IMR-90 (cell line): Measurements from ENCODE around the gene MAP3K5. TPM values are rescaled to one million over a fixed set of nuclear protein-coding genes. Genes with fewer than 3 reads are reported as not detected.

Experiments
- ATAC-seq: fragments of 200-7000 bp; cut with Tn5 transposase; 2 replicates; pipeline ENCODE4 v1.9.1; 2020; ENCODE audit warnings: low read depth, mild to moderate bottlenecking, moderate library complexity
- BruUV-seq: library from RNA; stranded (reverse); fragments of 400-500 nt; replicated peaks from 2 replicates; lab custom pipeline; 2021; lab: Mats Ljungman, UMichigan
- CTCF ChIA-PET: fragments of 300-600 bp; formaldehyde crosslinking; extraction: SDS; loops from one replicate; lab custom pipeline; 2021; ENCODE audit warnings: antibody characterized with exemption; lab: Yijun Ruan, JAX
- POLR2A ChIA-PET: fragments of 300-600 bp; sonication (Branson Sonifier 250); formaldehyde crosslinking; loops from one replicate; lab custom pipeline; 2022; ENCODE audit warnings: antibody characterized with exemption; ENCODE audit not compliant: unreplicated experiment; lab: Charles Lee
- DNase-seq: peaks from one replicate; pipeline ENCODE4 v3.0.0; 2013
- H2AFZ ChIP-seq: replicated peaks from 2 replicates; pipeline ENCODE3; 2013; ENCODE audit warnings: low read length, mild to moderate bottlenecking; ENCODE audit not compliant: poor library complexity
- H2AK5ac ChIP-seq: 2 replicates; pipeline ENCODE4 v1.6.1; 2013; ENCODE audit warnings: low read depth, low read length, inconsistent platforms
- H2AK9ac ChIP-seq: replicated peaks from 2 replicates; pipeline ENCODE3; 2013; ENCODE audit warnings: mild to moderate bottlenecking, low read depth, low read length, moderate library complexity; ENCODE audit not compliant: poor library complexity
- H2BK120ac ChIP-seq: 2 replicates; pipeline ENCODE4 v1.6.1; 2013; ENCODE audit warnings: low read depth, low read length, inconsistent platforms
- H2BK15ac ChIP-seq: 3 replicates; pipeline ENCODE4 v1.6.1; 2013; ENCODE audit warnings: low read depth, low read length, inconsistent platforms
- H2BK20ac ChIP-seq: 2 replicates; pipeline ENCODE4 v1.6.1; 2013; ENCODE audit warnings: low read depth, mild to moderate bottlenecking, inconsistent platforms, low read length, moderate library complexity
- H2BK5ac ChIP-seq: 2 replicates; pipeline ENCODE4 v1.6.1; 2013; ENCODE audit warnings: mild to moderate bottlenecking, low read depth, low read length, inconsistent platforms; ENCODE audit not compliant: poor library complexity, severe bottlenecking
- H3K14ac ChIP-seq: replicated peaks from 2 replicates; pipeline ENCODE4 v1.6.1; 2013; ENCODE audit warnings: low read depth, low read length, inconsistent platforms
- H3K18ac ChIP-seq: 2 replicates; pipeline ENCODE4 v1.6.1; 2013; ENCODE audit warnings: low read depth, low read length, control low read depth
- H3K23ac ChIP-seq: 2 replicates; pipeline ENCODE4 v1.6.1; 2013; ENCODE audit warnings: low read depth, low read length, inconsistent platforms
- H3K27ac ChIP-seq: 2 replicates; pipeline ENCODE4 v1.5.1; 2013; ENCODE audit warnings: mild to moderate bottlenecking, control low read depth, low read length; ENCODE audit not compliant: insufficient read depth
- H3K27me3 ChIP-seq: 2 replicates; pipeline ENCODE4 v1.6.1; 2013; ENCODE audit warnings: low read length; ENCODE audit not compliant: control insufficient read depth, insufficient read depth
- H3K36me3 ChIP-seq: 2 replicates; pipeline ENCODE4 v1.6.1; 2013; ENCODE audit warnings: low read length, mixed read lengths; ENCODE audit not compliant: control insufficient read depth, insufficient read depth
- H3K4ac ChIP-seq: 2 replicates; pipeline ENCODE4 v1.6.1; 2013; ENCODE audit warnings: low read depth, low read length, inconsistent platforms
- H3K4me1 ChIP-seq: 2 replicates; pipeline ENCODE4 v1.6.1; 2013; ENCODE audit warnings: low read length, mixed read lengths; ENCODE audit not compliant: control insufficient read depth, insufficient read depth
- H3K4me2 ChIP-seq: 2 replicates; pipeline ENCODE4 v1.6.1; 2013; ENCODE audit warnings: low read depth, mild to moderate bottlenecking, control low read depth, low read length, moderate library complexity
- H3K4me3 ChIP-seq: 2 replicates; pipeline ENCODE4 v1.5.1; 2013; ENCODE audit warnings: low read depth, mild to moderate bottlenecking, control low read depth, low read length, moderate library complexity; ENCODE audit not compliant: insufficient read depth
- H3K56ac ChIP-seq: 2 replicates; pipeline ENCODE4 v1.6.1; 2013; ENCODE audit warnings: low read length, inconsistent platforms; ENCODE audit not compliant: insufficient read depth; ENCODE audit errors: extremely low read depth
- H3K79me1 ChIP-seq, 2 experiments: 2 replicates each; pipeline ENCODE4 v1.6.1; 2013; ENCODE audit warnings: low read length in 2 of 2, inconsistent platforms in 1 of 2, low read depth in 1 of 2
- H3K9ac ChIP-seq: 2 replicates; pipeline ENCODE4 v1.6.1; 2013; ENCODE audit warnings: low read depth, low read length, control low read depth
- H3K9me1 ChIP-seq: 2 replicates; pipeline ENCODE4 v1.6.1; 2013; ENCODE audit warnings: low read length, inconsistent platforms; ENCODE audit not compliant: insufficient read depth
- H3K9me3 ChIP-seq: 2 replicates; pipeline ENCODE4 v1.6.1; 2013; ENCODE audit warnings: low read length; ENCODE audit not compliant: control insufficient read depth, insufficient read depth
- H4K20me1 ChIP-seq: 2 replicates; pipeline ENCODE4 v1.6.1; 2013; ENCODE audit warnings: low read length, inconsistent platforms; ENCODE audit not compliant: insufficient read depth
- H4K5ac ChIP-seq: 2 replicates; pipeline ENCODE4 v1.6.1; 2013; ENCODE audit warnings: mild to moderate bottlenecking, low read depth, low read length, control low read depth
- H4K8ac ChIP-seq, 2 experiments: 2 replicates each; pipeline ENCODE4 v1.6.1; 2013; ENCODE audit warnings: low read depth in 2 of 2, low read length in 2 of 2, control low read depth in 1 of 2, inconsistent platforms in 1 of 2
- H4K91ac ChIP-seq: 2 replicates; pipeline ENCODE4 v1.6.1; 2013; ENCODE audit warnings: low read depth, low read length, inconsistent platforms; ENCODE audit not compliant: insufficient read depth
- BHLHE40 ChIP-seq: fragments of 150-350 bp; IDR thresholded peaks from 2 replicates; pipeline ENCODE4 v1.6.1; 2016; ENCODE audit warnings: mild to moderate bottlenecking, low read depth, low read length
- CEBPB ChIP-seq: IDR thresholded peaks from 2 replicates; pipeline ENCODE4 v1.6.1; 2012; ENCODE audit warnings: low read depth, low read length, improper control_type of control experiment
- CHD1 ChIP-seq: IDR thresholded peaks from 2 replicates; pipeline ENCODE4 v1.6.1; 2012; ENCODE audit warnings: low read depth, low read length, improper control_type of control experiment
- MAFK ChIP-seq: IDR thresholded peaks from 2 replicates; pipeline ENCODE4 v1.6.1; 2012; ENCODE audit warnings: low read depth, low read length, improper control_type of control experiment
- MAZ ChIP-seq: IDR thresholded peaks from 2 replicates; pipeline ENCODE4 v1.6.1; 2012; ENCODE audit warnings: low read depth, mild to moderate bottlenecking, low read length, improper control_type of control experiment, moderate library complexity, borderline replicate concordance
- MXI1 ChIP-seq: IDR thresholded peaks from 2 replicates; pipeline ENCODE4 v1.6.1; 2012; ENCODE audit warnings: low read depth, mild to moderate bottlenecking, low read length, moderate library complexity, borderline replicate concordance
- RAD21 ChIP-seq: IDR thresholded peaks from 2 replicates; pipeline ENCODE4 v1.6.1; 2012; ENCODE audit warnings: low read length, improper control_type of control experiment
- RFX5 ChIP-seq: IDR thresholded peaks from 2 replicates; pipeline ENCODE4 v1.8.0; 2012; ENCODE audit warnings: low read depth, mild to moderate bottlenecking, low read length, moderate library complexity
- WGBS, 2 experiments: methylation state at CpG; one replicate each; pipeline versions ENCODE4 v1.1.5 to v1.1.7; 2013; ENCODE audit warnings: missing lambda C conversion rate in 2 of 2; ENCODE audit not compliant: insufficient read length in 1 of 2; ENCODE audit errors: extremely low coverage in 2 of 2; 5-methylcytosine and 5-hydroxymethylcytosine counted together
- dilution Hi-C: fragments of 300-500 bp; cut with HindIII; formaldehyde crosslinking; loops from one replicate; pipeline ENCODE4 v1.14.3; 2018; ENCODE audit warnings: low sequenced_read_pairs; ENCODE audit not compliant: unreplicated experiment
- in situ Hi-C: fragments of 300-500 bp; cut with MboI; formaldehyde crosslinking; loops from 3 replicates; pipeline ENCODE4 v1.14.3; 2019; ENCODE audit warnings: low sequenced_read_pairs, inconsistent platforms, mixed read lengths
- intact Hi-C: fragments of 100-400 bp; cut with micrococcal nuclease; formaldehyde crosslinking; loops from 2 replicates; pipeline ENCODE4 v1.10.0; 2022
- polyA plus RNA-seq, 3 experiments: library from polyadenylated mRNA; depleted of rRNA; stranded (reverse); fragments of >200 nt; gene quantifications; 2 replicates each; pipeline ENCODE4 v1.2.3, GENCODE V29; 2012; ENCODE audit warnings: low replicate concordance in 1 of 3
- total RNA-seq: library from RNA; depleted of rRNA; stranded (reverse); fragments of >200 nt; gene quantifications from 2 replicates; pipeline ENCODE4 v1.2.3, GENCODE V29; 2012
- TF ChIP-seq, protein P1 (sequence below): fragments of 150-350 bp; IDR thresholded peaks from 2 replicates; pipeline ENCODE4 v1.6.1; 2017; ENCODE audit warnings: mild to moderate bottlenecking, antibody characterized with exemption, low read length, low read depth
- TF ChIP-seq, protein P2 (sequence below): conservative IDR thresholded peaks from 2 replicates; pipeline ENCODE4 v1.5.1; 2012; ENCODE audit warnings: mild to moderate bottlenecking, low read depth, low read length, improper control_type of control experiment

Gene MAP3K5
- total and polyA plus RNA-seq, 2 of the 4 experiments (the other 2 are of a cell fraction) = 5.4 to 17.6 TPM

DNA sequence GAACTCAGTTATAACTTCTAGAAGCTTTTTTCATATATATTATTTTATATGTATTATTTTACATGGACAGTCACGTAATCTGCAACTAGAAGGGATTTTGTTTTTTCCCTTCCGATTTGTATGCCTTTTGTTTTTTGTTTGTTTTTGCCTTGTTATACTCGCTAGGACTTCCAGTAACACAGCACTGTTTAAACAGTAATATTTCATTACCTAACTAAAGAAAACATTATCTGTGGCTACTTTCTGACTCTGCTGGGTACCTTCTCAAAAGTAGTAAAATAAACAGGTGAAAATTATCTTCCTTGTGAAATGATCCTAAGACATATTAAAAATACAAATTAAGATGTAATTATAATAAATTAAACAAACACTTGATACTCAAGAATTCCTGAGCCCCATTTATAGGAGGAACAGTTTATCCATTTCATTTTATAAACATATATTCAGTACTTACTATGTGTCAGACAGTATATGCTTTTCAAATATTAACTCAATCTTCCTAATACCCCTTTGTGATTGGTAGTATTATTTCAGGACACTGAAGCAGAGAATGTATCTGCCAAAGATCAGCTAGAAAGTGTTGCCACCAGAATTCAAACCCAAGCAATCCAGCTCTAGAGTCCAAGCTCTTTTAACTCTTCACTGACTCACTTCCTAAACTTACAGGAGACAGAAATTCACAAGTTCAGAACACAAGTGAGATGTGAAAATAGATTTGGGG is 65.3 kb downstream of the MAP3K5 start:
- no peaks in the 10 kb centered on the region for H3K27me3 ChIP-seq

More for the DNA sequence above, 65.3 kb downstream of the MAP3K5 start:
- Histone ChIP-seq H3K14ac (no peak overlapping the region), H3K4me2 (no peak overlapping the region), H3K18ac (no peak overlapping the region), H3K4me1 (peaks cover 5% of the 10 kb centered on the region), H4K5ac (no peak overlapping the region), H2BK15ac (no peak overlapping the region), H3K27ac (no peak overlapping the region), H4K91ac (no peak overlapping the region), H3K9ac (no peak overlapping the region), H3K23ac (no peak overlapping the region), H3K79me1 (peaks cover 32 to 65% of the 10 kb centered on the region in 2 experiments), H2BK5ac (no peak overlapping the region), H3K36me3 (no peaks in the 10 kb centered on the region), H2AK9ac (no peak overlapping the region), H2BK20ac (no peak overlapping the region), H2AK5ac (no peak overlapping the region), H3K56ac (no peak overlapping the region), H2AFZ (no peak overlapping the region), H2BK120ac (no peak overlapping the region), H4K8ac (no peak overlapping the region), H3K9me1 (0 out of 2 replicates have a peak, but pooled peaks cover 3% of the 10 kb centered on the region), H3K4ac (no peak overlapping the region), H3K9me3 (no peaks in the 10 kb centered on the region), H3K4me3 (no peak overlapping the region), H4K20me1 (peaks cover 12% of the 10 kb centered on the region; the same call in 1 of the 2 replicates)
- DNase-seq (no peak), ATAC-seq (no peak)
- in situ Hi-C loops (no loop called here), intact Hi-C loops (no loop called here), dilution Hi-C loops (no loop called here)
- BruUV-seq = no TSS peak
- WGBS, 2 experiments = no CpG with 5 or more reads among the region's 3 CpGs
- POLR2A ChIA-PET = no interaction called here
- TF ChIP-seq MAFK (no peak), MAZ (no peak), RFX5 (no peak), CHD1 (no peak), RAD21 (no peak), CEBPB (no peak), MXI1 (no peak), BHLHE40 (no peak)
- TF ChIP-seq, protein P1, sequence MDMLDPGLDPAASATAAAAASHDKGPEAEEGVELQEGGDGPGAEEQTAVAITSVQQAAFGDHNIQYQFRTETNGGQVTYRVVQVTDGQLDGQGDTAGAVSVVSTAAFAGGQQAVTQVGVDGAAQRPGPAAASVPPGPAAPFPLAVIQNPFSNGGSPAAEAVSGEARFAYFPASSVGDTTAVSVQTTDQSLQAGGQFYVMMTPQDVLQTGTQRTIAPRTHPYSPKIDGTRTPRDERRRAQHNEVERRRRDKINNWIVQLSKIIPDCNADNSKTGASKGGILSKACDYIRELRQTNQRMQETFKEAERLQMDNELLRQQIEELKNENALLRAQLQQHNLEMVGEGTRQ = no peak
- TF ChIP-seq, protein P2, sequence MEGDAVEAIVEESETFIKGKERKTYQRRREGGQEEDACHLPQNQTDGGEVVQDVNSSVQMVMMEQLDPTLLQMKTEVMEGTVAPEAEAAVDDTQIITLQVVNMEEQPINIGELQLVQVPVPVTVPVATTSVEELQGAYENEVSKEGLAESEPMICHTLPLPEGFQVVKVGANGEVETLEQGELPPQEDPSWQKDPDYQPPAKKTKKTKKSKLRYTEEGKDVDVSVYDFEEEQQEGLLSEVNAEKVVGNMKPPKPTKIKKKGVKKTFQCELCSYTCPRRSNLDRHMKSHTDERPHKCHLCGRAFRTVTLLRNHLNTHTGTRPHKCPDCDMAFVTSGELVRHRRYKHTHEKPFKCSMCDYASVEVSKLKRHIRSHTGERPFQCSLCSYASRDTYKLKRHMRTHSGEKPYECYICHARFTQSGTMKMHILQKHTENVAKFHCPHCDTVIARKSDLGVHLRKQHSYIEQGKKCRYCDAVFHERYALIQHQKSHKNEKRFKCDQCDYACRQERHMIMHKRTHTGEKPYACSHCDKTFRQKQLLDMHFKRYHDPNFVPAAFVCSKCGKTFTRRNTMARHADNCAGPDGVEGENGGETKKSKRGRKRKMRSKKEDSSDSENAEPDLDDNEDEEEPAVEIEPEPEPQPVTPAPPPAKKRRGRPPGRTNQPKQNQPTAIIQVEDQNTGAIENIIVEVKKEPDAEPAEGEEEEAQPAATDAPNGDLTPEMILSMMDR = no peak
- CTCF ChIA-PET = interaction anchor here (0.7 kb wide), 1 partner anchor 16 kb away, joined by 4 read pairs; no protein-coding TSS in a partner anchor
